Measurements from ENCODE around the gene VPS4A. TPM values are rescaled to one million over a fixed set of nuclear protein-coding genes. Genes with fewer than 3 reads are reported as not detected.

Gene VPS4A
- total and polyA plus RNA-seq, 2 of the 8 experiments (the other 6 are each of a cell fraction or from before 2014, with no cell fraction given), result 14.1 to 24.1 TPM

DNA sequence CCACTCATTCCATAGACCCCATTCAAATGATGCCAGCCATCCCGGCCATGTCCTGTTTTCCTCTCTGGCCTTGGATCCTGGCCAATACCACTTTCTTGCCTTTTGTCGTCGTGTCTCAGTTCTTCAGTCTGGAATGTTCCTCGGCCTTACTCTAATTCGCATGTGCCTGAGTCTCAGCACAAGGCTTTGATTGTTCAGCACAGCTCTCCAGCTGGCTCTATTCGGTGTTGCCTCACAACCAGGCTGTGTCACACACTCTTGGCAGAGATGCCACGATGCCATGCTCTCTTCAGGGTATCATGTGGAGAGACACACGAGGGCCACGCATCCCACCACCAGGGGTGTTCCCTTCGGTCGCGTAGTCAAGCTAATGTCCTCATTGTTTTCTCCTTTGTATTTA lies 1.8 kb upstream of the VPS4A start:
- FAIRE-seq, result no peak
- Histone ChIP-seq H3K4ac (replicated peaks; ENCODE audit: insufficient read length, low read depth, low read length) (no peak overlapping the region), H2BK5ac (ENCODE audit: low read depth, low read length) (no peak overlapping the region), H2BK20ac (ENCODE audit: low read length) (no peak overlapping the region), H3K4me1 (replicated peaks in 1 of 4; ENCODE audit: control insufficient read depth in 3 of 4, insufficient read depth in 4 of 4, low read length in 3 of 4) (peaks cover 0 to 4% (median 3%) of the 10 kb centered on the region in 4 experiments; a peak in 4 of 7 replicates), H2AK5ac (ENCODE audit: low read depth, low read length) (no peak overlapping the region), H4K8ac (ENCODE audit: extremely low read depth, insufficient read depth, low read length) (no peak overlapping the region), H3K9me3 (ENCODE audit: insufficient read depth in 2 of 2, low read depth in 1 of 2, low read length in 1 of 2) (no peaks in the 10 kb centered on the region), H2AFZ (ENCODE audit: low read length) (no peak overlapping the region), H3K23ac (ENCODE audit: insufficient read length) (no peak overlapping the region), H3K23me2 (ENCODE audit: low read depth, low read length) (0 out of 2 replicates have a peak, but pooled peaks cover 3% of the 10 kb centered on the region), H3K4me3 (ENCODE audit: extremely low read depth in 1 of 4, insufficient read depth in 2 of 4, low read depth in 3 of 4, low read length in 4 of 4) (no peak overlapping the region), H3K36me3 (ENCODE audit: control insufficient read depth in 2 of 4, insufficient read depth in 4 of 4, low read length in 3 of 4) (no peaks in the 10 kb centered on the region), H3K18ac (ENCODE audit: extremely low read depth, low read length) (no peak overlapping the region), H3K9ac (replicated peaks in 1 of 4; ENCODE audit: extremely low read depth in 1 of 4, low read depth in 3 of 4, low read length in 3 of 4) (no peak overlapping the region), H4K91ac (replicated peaks; ENCODE audit: insufficient read length, low read length) (no peak overlapping the region), H4K5ac (ENCODE audit: insufficient read length, low read depth, low read length) (no peak overlapping the region), H3K79me1 (ENCODE audit: low read depth, low read length) (no peaks in the 10 kb centered on the region), H2BK15ac (ENCODE audit: low read length) (no peak overlapping the region), H2BK12ac (ENCODE audit: low read depth, low read length) (no peak overlapping the region), H3K14ac (ENCODE audit: insufficient read length) (no peak overlapping the region), H3K79me2 (ENCODE audit: control insufficient read depth in 1 of 2, insufficient read depth in 2 of 2, low read length in 2 of 2) (peaks cover 0 to 15% of the 10 kb centered on the region in 2 experiments; a peak in 1 of 4 replicates), H3K27me3 (replicated peaks in 1 of 4; ENCODE audit: control insufficient read depth in 3 of 4, extremely low read depth in 1 of 4, insufficient read depth in 3 of 4, low read length in 3 of 4) (no peaks in the 10 kb centered on the region), H3K4me2 (ENCODE audit: insufficient read depth in 1 of 2, low read depth in 2 of 2, low read length in 2 of 2) (no peak overlapping the region), H3K27ac (ENCODE audit: low read depth, low read length) (no peak overlapping the region), H4K20me1 (replicated peaks in 1 of 2; ENCODE audit: control insufficient read depth in 1 of 2, insufficient read depth in 2 of 2, low read length in 2 of 2) (peaks cover 5 to 6% of the 10 kb centered on the region in 2 experiments), H2BK120ac (replicated peaks; ENCODE audit: low read depth, low read length) (no peak overlapping the region), H3K56ac (replicated peaks; ENCODE audit: insufficient read length, low read depth, low read length) (no peak overlapping the region)
- no peak for DNase-seq (ENCODE audit: low read depth in 1 of 2, low spot score in 2 of 2)
- ChIA-PET CTCF (ENCODE audit: partially characterized antibody) (no interaction called here), POLR2A (ENCODE audit: partially characterized antibody) (interaction anchor here (1.2 to 24.8 kb wide), 3 partner anchors 8 to 178 kb away, joined by 3 to 497 read pairs (median 5); partner anchors contain the start of genes COG8, NIP7, PDF and TMED6)
- 94% methylated on average over 12 of the region's 12 CpGs; no CpG with 5 or more reads in 1 of the 2 experiments for WGBS, 2 experiments (ENCODE audit: extremely low coverage in 1 of 2, insufficient coverage in 1 of 2, insufficient read length in 1 of 2, insufficient replicate concordance in 2 of 2, low coverage in 1 of 2, low lambda C conversion rate in 2 of 2, missing lambda C conversion rate in 1 of 2)
- TF ChIP-seq, protein P1, sequence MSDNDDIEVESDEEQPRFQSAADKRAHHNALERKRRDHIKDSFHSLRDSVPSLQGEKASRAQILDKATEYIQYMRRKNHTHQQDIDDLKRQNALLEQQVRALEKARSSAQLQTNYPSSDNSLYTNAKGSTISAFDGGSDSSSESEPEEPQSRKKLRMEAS (IDR thresholded peaks at IDR 0.05), result 0 out of 2 replicates have a peak, but pooled peaks have one; percentile 33
- no peak for TF ChIP-seq HDAC2 (IDR thresholded peaks at IDR 0.05; ENCODE audit: borderline replicate concordance in 1 of 2, low read depth in 2 of 2, low read length in 2 of 2)

Measured in H1 (cell line).